Loucy (cell line): ENCODE measurements around the gene RNF125.

Source experiments
- H2AFZ ChIP-seq: fragments of 200-600 bp; sonication (generic); 2 replicates; pipeline ENCODE4 v1.6.0; 2016; ENCODE audit warnings: antibody characterized with exemption, mild to moderate bottlenecking, low read length, moderate library complexity
- H3F3A ChIP-seq: fragments of 200-600 bp; 2 replicates; pipeline ENCODE4 v1.6.0; 2016; ENCODE audit warnings: antibody characterized with exemption, low read depth, mild to moderate bottlenecking
- H3K27me3 ChIP-seq: fragments of 200-600 bp; sonication (generic); 2 replicates; pipeline ENCODE4 v1.6.1; 2014; ENCODE audit warnings: low read length, mild to moderate bottlenecking; ENCODE audit not compliant: insufficient read depth, poor library complexity, severe bottlenecking
- H3K36me3 ChIP-seq: fragments of 200-600 bp; sonication (generic); 2 replicates; pipeline ENCODE4 v1.6.1; 2016; ENCODE audit warnings: low read length; ENCODE audit not compliant: insufficient read depth
- H3K4me1 ChIP-seq: fragments of 200-600 bp; sonication (generic); 2 replicates; pipeline ENCODE4 v1.5.1; 2014; ENCODE audit warnings: low read length, mild to moderate bottlenecking; ENCODE audit not compliant: insufficient read depth, poor library complexity, severe bottlenecking
- H3K4me2 ChIP-seq: fragments of 200-600 bp; sonication (generic); 2 replicates; pipeline ENCODE4 v1.6.0; 2014; ENCODE audit warnings: antibody characterized with exemption, low read length, low read depth, mild to moderate bottlenecking; ENCODE audit not compliant: poor library complexity, severe bottlenecking
- H3K4me3 ChIP-seq: fragments of 200-600 bp; sonication (generic); 2 replicates; pipeline ENCODE4 v1.5.1; 2014; ENCODE audit warnings: low read length, mild to moderate bottlenecking, mixed read lengths; ENCODE audit not compliant: poor library complexity, severe bottlenecking
- H3K79me2 ChIP-seq: fragments of 200-600 bp; sonication (generic); 2 replicates; pipeline ENCODE4 v1.6.1; 2014; ENCODE audit warnings: low read length; ENCODE audit not compliant: insufficient read depth
- H3K9ac ChIP-seq: fragments of 200-600 bp; sonication (generic); 2 replicates; pipeline ENCODE4 v1.6.0; 2014; ENCODE audit warnings: mild to moderate bottlenecking, low read depth, low read length, moderate library complexity; ENCODE audit not compliant: poor library complexity, severe bottlenecking
- H3K9me2 ChIP-seq: fragments of 200-600 bp; sonication (generic); replicated peaks from 2 replicates; pipeline ENCODE4 v1.6.1; 2016; ENCODE audit warnings: low read depth, low read length, mixed read lengths
- H3K9me3 ChIP-seq: fragments of 200-600 bp; sonication (generic); 2 replicates; pipeline ENCODE4 v1.6.1; 2014; ENCODE audit warnings: mild to moderate bottlenecking, antibody characterized with exemption, low read length, low read depth; ENCODE audit not compliant: insufficient read depth
- H4K20me1 ChIP-seq: fragments of 200-600 bp; sonication (generic); 2 replicates; pipeline ENCODE4 v1.6.0; 2014; ENCODE audit warnings: antibody characterized with exemption, low read length, mild to moderate bottlenecking; ENCODE audit not compliant: insufficient read depth, poor library complexity, severe bottlenecking
- CTCF ChIP-seq: fragments of 200-600 bp; sonication (generic); conservative IDR thresholded peaks from 2 replicates; pipeline ENCODE4 v1.5.1; 2014; ENCODE audit warnings: mild to moderate bottlenecking, antibody characterized with exemption, low read length
- EZH2phosphoT487 ChIP-seq: fragments of 200-600 bp; IDR thresholded peaks from 2 replicates; pipeline ENCODE4 v1.6.1; 2018; ENCODE audit warnings: antibody characterized with exemption, mild to moderate bottlenecking, moderate library complexity, borderline replicate concordance

RNF125 gene

GRCh38 chr18:32018331-32019250 is at the start of gene RNF125:
Gene RNF125 (plus strand): TSS chr18:32018825. CDS start chr18:32018864, 39 bp downstream.
- Histone ChIP-seq H3K36me3 (no peaks in the 10 kb centered on the region), H3K9me2 (no peaks in the 10 kb centered on the region), H3K4me1 (peaks cover 20% of the 10 kb centered on the region), H4K20me1 (no peaks in the 10 kb centered on the region), H3K9me3 (no peaks in the 10 kb centered on the region), H3K27me3 (no peaks in the 10 kb centered on the region), H3K9ac (peak within 1 kb of the TSS; percentile 96), H3K4me2 (peak within 1 kb of the TSS; percentile 87), H3K79me2 (peaks cover 35% of the 10 kb centered on the region), H2AFZ (peak within 1 kb of the TSS; percentile 88), H3K4me3 (peak within 1 kb of the TSS; percentile 93), H3F3A (peaks cover 8% of the 10 kb centered on the region; the same call in 1 of the 2 replicates)
- TF ChIP-seq CTCF (no peak), EZH2phosphoT487 (no peak)

GRCh38 chr18:31970617-31971016 is 48.0 kb upstream of the RNF125 start:
- no peaks in the 10 kb centered on the region for H3K9me2 ChIP-seq
- no peaks in the 10 kb centered on the region for H3F3A ChIP-seq

GRCh38 chr18:31973929-31974546 is 44.6 kb upstream of the RNF125 start:
- H3K79me2 ChIP-seq: no peaks in the 10 kb centered on the region
- no peaks in the 10 kb centered on the region for H3K9me2 ChIP-seq
- no peaks in the 10 kb centered on the region for H3K36me3 ChIP-seq
- no peak for TF ChIP-seq EZH2phosphoT487
- H2AFZ ChIP-seq: no peak overlapping the region
- no peak overlapping the region for H3K9ac ChIP-seq
- H3K4me3 ChIP-seq: no peak overlapping the region
- H3K9me3 ChIP-seq: no peaks in the 10 kb centered on the region; the same call in 1 of the 2 replicates
- H3K4me2 ChIP-seq: no peak overlapping the region
- H3K27me3 ChIP-seq: no peaks in the 10 kb centered on the region
- no peaks in the 10 kb centered on the region for H3F3A ChIP-seq
- H3K4me1 ChIP-seq: no peaks in the 10 kb centered on the region
- no peaks in the 10 kb centered on the region for H4K20me1 ChIP-seq

More at GRCh38 chr18:31970617-31971016, 48.0 kb upstream of the RNF125 start:
- Histone ChIP-seq H3K4me1 (no peaks in the 10 kb centered on the region), H3K4me3 (no peak overlapping the region), H3K36me3 (no peaks in the 10 kb centered on the region), H3K79me2 (no peaks in the 10 kb centered on the region), H3K4me2 (no peak overlapping the region), H3K9me3 (no peaks in the 10 kb centered on the region; the same call in 1 of the 2 replicates), H3K9ac (no peak overlapping the region), H3K27me3 (no peaks in the 10 kb centered on the region), H2AFZ (no peak overlapping the region), H4K20me1 (no peaks in the 10 kb centered on the region)
- no peak for TF ChIP-seq EZH2phosphoT487
- no peak for TF ChIP-seq CTCF
